HEK293T (cell line): ENCODE results near the gene HCFC2.

Experiments used
- CTCF ChIA-PET: fragments of 350-600 bp; formaldehyde crosslinking; extraction: SDS; loops from one replicate; lab custom pipeline; 2021; ENCODE audit warnings: antibody characterized with exemption, inconsistent platforms; lab: Yijun Ruan, JAX
- POLR2A ChIA-PET: fragments of 350-600 bp; formaldehyde crosslinking; extraction: SDS; loops from one replicate; lab custom pipeline; 2020; ENCODE audit warnings: antibody characterized with exemption, inconsistent platforms; lab: Yijun Ruan, JAX
- DNase-seq: peaks from one replicate; pipeline ENCODE4 v3.0.0; 2012; ENCODE audit warnings: mixed read lengths; ENCODE audit errors: extremely low spot score
- ARNT ChIP-seq: fragments of 450-650 bp; IDR thresholded peaks from 2 replicates; pipeline ENCODE4 v1.6.1; 2017; ENCODE audit warnings: mild to moderate bottlenecking
- BHLHE40 ChIP-seq: fragments of 450-650 bp; IDR thresholded peaks from 2 replicates; pipeline ENCODE4 v1.6.1; 2016; ENCODE audit warnings: mild to moderate bottlenecking, moderate library complexity, borderline replicate concordance
- CTBP1 ChIP-seq: fragments of 450-650 bp; IDR thresholded peaks from 2 replicates; pipeline ENCODE4 v1.6.1; 2016; ENCODE audit warnings: borderline replicate concordance
- ELF4 ChIP-seq: fragments of 450-650 bp; IDR thresholded peaks from 2 replicates; pipeline ENCODE4 v1.6.1; 2017; ENCODE audit warnings: antibody characterized with exemption
- FOXA1 ChIP-seq: fragments of 450-650 bp; IDR thresholded peaks from 2 replicates; pipeline ENCODE4 v1.6.1; 2016; ENCODE audit warnings: mild to moderate bottlenecking
- FOXK2 ChIP-seq: fragments of 450-650 bp; IDR thresholded peaks from 2 replicates; pipeline ENCODE4 v1.6.1; 2016; ENCODE audit warnings: mild to moderate bottlenecking
- FOXM1 ChIP-seq: fragments of 450-650 bp; IDR thresholded peaks from 2 replicates; pipeline ENCODE4 v1.6.1; 2017; ENCODE audit warnings: mild to moderate bottlenecking, borderline replicate concordance
- HDGF ChIP-seq: fragments of 450-650 bp; IDR thresholded peaks from 2 replicates; pipeline ENCODE4 v1.6.1; 2017; ENCODE audit warnings: antibody characterized with exemption, borderline replicate concordance
- L3MBTL2 ChIP-seq: fragments of 450-650 bp; conservative IDR thresholded peaks from 2 replicates; pipeline ENCODE4 v1.6.1; 2016; ENCODE audit warnings: mild to moderate bottlenecking
- LEF1 ChIP-seq: fragments of 450-650 bp; IDR thresholded peaks from 2 replicates; pipeline ENCODE4 v1.6.1; 2017; ENCODE audit warnings: mild to moderate bottlenecking, borderline replicate concordance
- NFRKB ChIP-seq: fragments of 450-650 bp; IDR thresholded peaks from 2 replicates; pipeline ENCODE4 v1.6.1; 2016; ENCODE audit warnings: mild to moderate bottlenecking, moderate library complexity
- SP1 ChIP-seq: fragments of 450-650 bp; IDR thresholded peaks from 2 replicates; pipeline ENCODE4 v1.6.1; 2017
- SUZ12 ChIP-seq: fragments of 450-650 bp; IDR thresholded peaks from 2 replicates; pipeline ENCODE4 v1.6.1; 2016; ENCODE audit warnings: mild to moderate bottlenecking
- TARDBP ChIP-seq: fragments of 450-650 bp; IDR thresholded peaks from 2 replicates; pipeline ENCODE4 v1.6.1; 2016
- ZNF384 ChIP-seq: fragments of 450-650 bp; IDR thresholded peaks from 2 replicates; pipeline ENCODE4 v1.6.1; 2016
- TF ChIP-seq, protein P1 (sequence below): fragments of 450-650 bp; IDR thresholded peaks from 2 replicates; pipeline ENCODE4 v1.6.1; 2016

HCFC2 gene

DNA sequence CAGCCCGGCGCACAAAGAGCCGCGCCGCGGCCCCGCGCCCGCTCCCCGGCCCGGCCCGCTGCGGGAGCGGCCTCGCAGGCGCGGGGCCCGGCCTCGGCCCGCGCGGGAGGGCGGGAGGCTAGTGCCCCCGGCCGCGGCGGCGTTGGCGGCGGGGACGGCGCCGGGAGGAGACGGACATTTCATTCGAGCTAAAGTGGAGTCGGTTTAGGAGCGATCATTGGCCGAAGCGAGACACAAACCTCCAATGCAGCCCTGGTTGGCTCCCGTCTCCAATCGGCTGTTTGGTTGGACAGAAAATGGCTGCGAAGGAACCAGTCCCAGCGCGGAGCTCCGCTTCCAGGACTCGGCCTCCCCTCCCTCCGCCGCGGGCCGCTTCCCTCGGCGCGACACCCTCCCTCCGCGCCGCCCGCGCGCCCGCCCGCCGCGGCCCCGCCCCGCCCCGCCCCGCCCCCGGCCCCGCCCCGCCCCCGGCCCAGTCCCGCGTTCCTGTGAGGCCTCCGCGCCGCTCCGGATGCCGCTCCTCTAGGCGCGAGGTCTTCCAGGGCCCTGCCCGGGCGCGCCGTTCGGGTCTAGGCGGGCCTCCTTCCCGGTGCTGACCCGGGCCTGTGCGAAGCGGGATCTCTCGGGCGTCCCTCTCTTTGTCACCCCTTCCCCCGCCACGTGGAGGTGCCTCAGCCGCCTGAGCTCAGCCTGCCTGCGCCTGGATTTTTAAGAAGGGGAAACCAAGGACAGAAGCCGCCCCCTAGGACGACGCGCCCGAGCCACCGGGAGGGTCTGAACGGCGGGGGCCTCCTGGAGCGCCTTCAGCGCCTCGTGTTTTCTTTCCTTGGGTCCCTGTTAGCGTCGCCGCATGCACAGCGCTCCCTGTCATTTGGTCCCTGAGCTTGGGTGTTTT, 73.8 kb downstream of the HCFC2 start, which contains the start of gene NFYB:
NFYB (minus strand) TSS at position 309 of the 895 bp plus-strand sequence. CDS start 2,757 bp downstream, outside the sequence.
- CTCF ChIA-PET, result interaction anchor here (0.8 kb wide), 1 partner anchor 26 kb away, joined by 3 read pairs; no protein-coding TSS in a partner anchor
- peak; percentile 95 for DNase-seq
- peak; percentile 62 for TF ChIP-seq FOXM1
- no peak for TF ChIP-seq FOXA1
- TF ChIP-seq CTBP1, result no peak
- TF ChIP-seq SP1, result no peak
- no peak for TF ChIP-seq ARNT
- TF ChIP-seq L3MBTL2, result peak; percentile 95
- TF ChIP-seq NFRKB, result no peak
- TF ChIP-seq, protein P1, sequence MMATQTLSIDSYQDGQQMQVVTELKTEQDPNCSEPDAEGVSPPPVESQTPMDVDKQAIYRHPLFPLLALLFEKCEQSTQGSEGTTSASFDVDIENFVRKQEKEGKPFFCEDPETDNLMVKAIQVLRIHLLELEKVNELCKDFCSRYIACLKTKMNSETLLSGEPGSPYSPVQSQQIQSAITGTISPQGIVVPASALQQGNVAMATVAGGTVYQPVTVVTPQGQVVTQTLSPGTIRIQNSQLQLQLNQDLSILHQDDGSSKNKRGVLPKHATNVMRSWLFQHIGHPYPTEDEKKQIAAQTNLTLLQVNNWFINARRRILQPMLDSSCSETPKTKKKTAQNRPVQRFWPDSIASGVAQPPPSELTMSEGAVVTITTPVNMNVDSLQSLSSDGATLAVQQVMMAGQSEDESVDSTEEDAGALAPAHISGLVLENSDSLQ, result no peak
- TF ChIP-seq BHLHE40, result no peak
- POLR2A ChIA-PET, result interaction anchor here (0.6 to 2.6 kb wide), 19 partner anchors 10 to 308 kb away, joined by 3 to 10 read pairs (median 3); partner anchors contain the start of genes GLT8D2, HCFC2, HSP90B1 and TDG

DNA sequence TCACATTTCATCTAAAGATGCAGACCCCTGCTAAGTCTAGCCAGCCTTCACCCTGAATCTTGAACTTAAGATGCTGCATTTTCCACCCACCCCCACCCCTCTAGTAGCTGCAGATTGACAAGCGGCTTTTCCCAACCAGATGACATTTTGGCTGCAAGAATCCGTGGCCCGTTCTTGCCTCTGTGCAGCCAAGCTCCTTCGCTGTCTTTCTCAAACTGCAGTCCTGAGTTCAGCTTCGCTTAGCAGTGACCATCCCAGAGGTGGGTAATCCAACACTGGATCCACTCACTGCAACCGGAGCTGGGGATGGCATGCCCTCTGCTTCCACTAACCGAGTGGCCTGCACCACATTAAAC, 74.4 kb downstream of the HCFC2 start:
- CTCF ChIA-PET, result interaction anchor here (0.8 kb wide), 1 partner anchor 26 kb away, joined by 3 read pairs; no protein-coding TSS in a partner anchor
- no peak for DNase-seq
- TF ChIP-seq TARDBP (no peak), ARNT (no peak)
- POLR2A ChIA-PET, result interaction anchor here (0.8 to 2.3 kb wide), 12 partner anchors 11 to 182 kb away, joined by 3 to 8 read pairs (median 4); partner anchors contain the start of gene HCFC2

DNA sequence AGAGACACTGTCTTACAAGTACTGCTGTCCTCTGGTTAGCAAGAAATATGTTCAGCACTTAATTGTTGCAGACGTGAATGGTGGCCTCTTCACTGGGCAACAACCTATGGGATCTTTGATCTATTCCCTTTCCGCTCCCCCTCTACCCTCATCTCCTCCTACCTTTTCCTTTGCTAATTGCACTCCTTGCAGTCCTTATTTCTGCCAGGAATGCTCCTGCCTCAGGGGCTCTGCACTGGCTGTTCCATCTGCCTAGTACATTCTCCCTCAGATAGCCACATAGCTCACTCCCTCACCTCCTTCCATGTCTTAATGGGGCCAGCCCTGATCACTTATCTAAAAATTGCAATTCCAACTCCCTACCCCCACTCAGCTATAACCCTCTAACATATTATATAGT, 78.2 kb downstream of the HCFC2 start:
- CTCF ChIA-PET, result no interaction called here
- DNase-seq, result no peak
- POLR2A ChIA-PET, result no interaction called here
- TF ChIP-seq SUZ12 (no peak), TARDBP (no peak), BHLHE40 (no peak), SP1 (no peak), HDGF (no peak), NFRKB (no peak)

DNA sequence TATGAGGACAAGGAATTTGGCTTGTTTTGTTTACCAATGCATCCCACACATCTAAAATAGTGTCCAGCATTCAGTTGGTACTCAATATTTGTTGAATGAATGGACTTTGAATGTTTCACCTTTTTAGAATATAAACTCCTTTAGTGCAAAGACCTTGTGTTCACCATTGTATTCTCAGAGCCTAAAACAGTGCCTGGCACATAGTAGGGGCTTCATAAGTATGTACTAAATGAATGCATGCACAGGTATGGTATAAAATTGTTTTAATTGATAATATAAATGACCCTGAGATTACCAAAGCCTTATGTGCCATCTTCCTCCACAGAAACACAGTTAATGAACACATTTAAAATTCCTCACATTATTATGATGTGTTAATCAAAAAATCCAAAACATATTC, 78.7 kb downstream of the HCFC2 start:
- POLR2A ChIA-PET, result no interaction called here
- DNase-seq, result no peak
- TF ChIP-seq LEF1 (no peak), ELF4 (no peak), ZNF384 (no peak), FOXA1 (no peak), SP1 (no peak), ARNT (no peak), FOXM1 (no peak), BHLHE40 (no peak)
- CTCF ChIA-PET, result no interaction called here

DNA sequence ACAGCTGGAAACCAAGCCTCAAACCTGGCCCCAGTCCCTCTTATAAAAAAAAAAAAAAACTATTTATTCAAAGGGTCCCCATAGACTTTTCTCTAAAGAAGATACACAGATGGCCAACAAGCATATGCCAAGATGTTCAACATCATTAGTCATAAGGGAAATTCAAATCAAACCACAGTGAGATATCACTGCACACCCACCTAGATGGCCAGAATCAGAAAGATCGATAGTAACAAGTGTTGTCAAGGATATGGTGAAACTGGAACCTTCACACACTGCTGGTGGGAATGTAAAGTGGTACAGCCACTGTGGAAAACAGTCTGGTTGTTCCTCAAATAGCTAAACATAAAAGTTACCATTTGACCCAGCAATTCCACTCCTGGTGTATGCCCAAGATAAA, 79.6 kb downstream of the HCFC2 start:
- ChIA-PET CTCF (interaction anchor here (0.6 kb wide), 1 partner anchor 34 kb away, joined by 3 read pairs; no protein-coding TSS in a partner anchor), POLR2A (interaction anchor here (0.9 kb wide), 1 partner anchor 178 kb away, joined by 4 read pairs; the partner anchor contains the start of gene TDG)
- TF ChIP-seq BHLHE40, result no peak
- TF ChIP-seq FOXM1, result no peak
- no peak for TF ChIP-seq L3MBTL2
- TF ChIP-seq, protein P1, result no peak
- TF ChIP-seq SP1, result no peak
- no peak for TF ChIP-seq LEF1
- no peak for TF ChIP-seq ARNT
- no peak for TF ChIP-seq CTBP1
- no peak for TF ChIP-seq FOXK2
- TF ChIP-seq ELF4, result no peak
- no peak for TF ChIP-seq FOXA1
- TF ChIP-seq SUZ12, result no peak
- no peak for TF ChIP-seq HDGF
- TF ChIP-seq TARDBP, result no peak
- no peak for TF ChIP-seq NFRKB
- no peak for TF ChIP-seq ZNF384
- DNase-seq, result no peak

DNA sequence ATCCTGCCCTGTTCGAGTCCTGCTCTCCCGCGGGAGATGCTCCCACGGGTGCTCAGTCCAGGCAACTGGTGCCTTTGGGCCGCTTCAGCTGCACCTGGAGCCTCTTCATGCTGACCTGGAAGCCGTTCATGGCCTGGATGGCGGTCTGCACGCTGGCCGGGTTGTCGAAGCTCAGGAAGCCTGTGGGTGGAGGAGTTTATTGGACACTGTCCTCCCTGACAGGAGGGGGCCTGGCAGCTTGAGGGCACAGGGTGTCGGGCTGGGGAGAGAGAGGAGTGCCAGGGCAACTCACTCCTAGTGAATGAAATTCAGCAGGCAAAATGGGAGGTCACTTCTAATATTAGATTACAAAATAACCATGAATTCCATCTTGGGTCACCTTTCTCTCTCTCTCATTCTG, 83.0 kb downstream of the HCFC2 start:
- CTCF ChIA-PET, result no interaction called here
- POLR2A ChIA-PET, result no interaction called here

More for the DNA sequence above, 83.0 kb downstream of the HCFC2 start:
- TF ChIP-seq BHLHE40, result no peak
- no peak for TF ChIP-seq ZNF384
- TF ChIP-seq ARNT, result no peak
- no peak for TF ChIP-seq SP1
- no peak for TF ChIP-seq LEF1
- TF ChIP-seq FOXA1, result no peak
- TF ChIP-seq NFRKB, result no peak
- no peak for TF ChIP-seq TARDBP
- TF ChIP-seq HDGF, result no peak
- no peak for TF ChIP-seq FOXM1
- TF ChIP-seq FOXK2, result no peak
- no peak for TF ChIP-seq CTBP1
- TF ChIP-seq, protein P1, result no peak
- no peak for TF ChIP-seq ELF4
- no peak for TF ChIP-seq SUZ12
- TF ChIP-seq L3MBTL2, result no peak
- no peak for DNase-seq
